LNCaP clone FGC (cell line): Measurements from ENCODE around the gene FUT7.

Experiments used
- DNase-seq: peaks from one replicate; pipeline ENCODE4 v3.0.0-alpha.2; 2011; ENCODE audit warnings: low read depth
- H3K4me3 ChIP-seq: 2 replicates; pipeline ENCODE4 v1.5.1; 2011; ENCODE audit warnings: mild to moderate bottlenecking, low read depth, low read length, control low read depth
- TF ChIP-seq, protein P1 (sequence below): IDR thresholded peaks from 2 replicates; pipeline ENCODE4 v1.5.1; 2012; ENCODE audit warnings: mild to moderate bottlenecking; ENCODE audit not compliant: control insufficient read depth, insufficient read depth; ENCODE audit errors: extremely low read depth

FUT7 gene

DNA sequence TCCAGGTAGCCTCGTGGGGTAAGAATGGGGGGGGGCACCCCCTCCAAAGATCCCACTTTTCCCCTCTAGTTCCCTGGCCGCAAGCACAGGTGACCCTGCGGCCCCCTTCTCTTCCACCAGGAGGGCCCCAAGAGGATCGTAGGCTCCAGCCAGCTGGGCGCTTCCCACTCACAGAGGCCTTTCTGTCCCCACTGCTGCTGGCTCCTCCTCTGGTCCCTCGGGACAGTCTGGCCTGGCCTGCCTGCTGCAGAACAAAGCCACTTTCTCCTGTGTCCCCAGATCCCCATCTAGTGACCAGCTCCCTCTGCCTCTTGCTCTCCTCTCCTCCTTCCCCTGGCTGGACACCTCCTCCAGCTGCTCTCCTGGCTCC is 39.0 kb upstream of the FUT7 start:
- DNase-seq: no peak
- TF ChIP-seq, protein P1, sequence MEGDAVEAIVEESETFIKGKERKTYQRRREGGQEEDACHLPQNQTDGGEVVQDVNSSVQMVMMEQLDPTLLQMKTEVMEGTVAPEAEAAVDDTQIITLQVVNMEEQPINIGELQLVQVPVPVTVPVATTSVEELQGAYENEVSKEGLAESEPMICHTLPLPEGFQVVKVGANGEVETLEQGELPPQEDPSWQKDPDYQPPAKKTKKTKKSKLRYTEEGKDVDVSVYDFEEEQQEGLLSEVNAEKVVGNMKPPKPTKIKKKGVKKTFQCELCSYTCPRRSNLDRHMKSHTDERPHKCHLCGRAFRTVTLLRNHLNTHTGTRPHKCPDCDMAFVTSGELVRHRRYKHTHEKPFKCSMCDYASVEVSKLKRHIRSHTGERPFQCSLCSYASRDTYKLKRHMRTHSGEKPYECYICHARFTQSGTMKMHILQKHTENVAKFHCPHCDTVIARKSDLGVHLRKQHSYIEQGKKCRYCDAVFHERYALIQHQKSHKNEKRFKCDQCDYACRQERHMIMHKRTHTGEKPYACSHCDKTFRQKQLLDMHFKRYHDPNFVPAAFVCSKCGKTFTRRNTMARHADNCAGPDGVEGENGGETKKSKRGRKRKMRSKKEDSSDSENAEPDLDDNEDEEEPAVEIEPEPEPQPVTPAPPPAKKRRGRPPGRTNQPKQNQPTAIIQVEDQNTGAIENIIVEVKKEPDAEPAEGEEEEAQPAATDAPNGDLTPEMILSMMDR: no peak
- H3K4me3 ChIP-seq: peak overlapping the region; percentile 64

DNA sequence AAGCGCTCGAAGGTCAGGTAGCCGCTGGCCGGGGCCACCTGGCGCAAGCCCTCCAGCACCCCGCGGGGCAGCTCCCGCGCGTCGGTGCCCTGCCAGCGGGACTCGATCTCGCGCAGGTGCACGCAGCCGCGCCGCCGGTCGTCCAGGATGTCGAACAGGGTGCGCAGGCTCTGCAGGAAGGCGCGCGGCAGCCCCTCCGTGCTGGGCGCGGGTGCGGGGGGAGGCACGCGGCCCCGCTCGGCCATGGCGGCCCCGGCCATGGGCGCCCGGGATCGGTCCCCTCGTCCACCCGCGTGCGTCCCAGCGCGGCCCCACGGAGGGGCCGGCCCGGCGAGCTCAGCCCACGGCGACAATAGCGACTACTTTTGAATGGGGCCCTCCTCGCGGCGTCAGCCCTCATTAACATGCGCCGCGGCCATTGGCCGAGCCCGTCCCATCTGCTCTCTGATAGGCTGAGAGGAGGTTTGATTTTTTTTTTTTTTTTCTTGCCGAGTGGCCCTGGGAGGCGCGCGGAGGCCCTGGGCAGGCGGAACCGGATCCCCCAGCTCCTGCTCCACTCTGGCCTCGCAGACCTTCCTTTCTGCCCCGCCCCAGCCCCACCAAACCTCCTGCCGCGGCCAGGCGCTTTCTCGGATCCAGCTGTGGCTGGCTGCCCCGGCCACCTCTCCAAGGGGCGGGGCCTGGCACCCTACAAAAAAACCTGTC is 38.5 kb upstream of the FUT7 start, which contains the start of gene SAPCD2:
Gene SAPCD2, minus strand, starts transcription at position 357 of the 705 bp plus-strand sequence. Its CDS starts 97 bp downstream, at position 260.
- TF ChIP-seq, protein P1: no peak
- DNase-seq: peak; percentile 89
- H3K4me3 ChIP-seq: peak within 1 kb of the TSS; percentile 64

DNA sequence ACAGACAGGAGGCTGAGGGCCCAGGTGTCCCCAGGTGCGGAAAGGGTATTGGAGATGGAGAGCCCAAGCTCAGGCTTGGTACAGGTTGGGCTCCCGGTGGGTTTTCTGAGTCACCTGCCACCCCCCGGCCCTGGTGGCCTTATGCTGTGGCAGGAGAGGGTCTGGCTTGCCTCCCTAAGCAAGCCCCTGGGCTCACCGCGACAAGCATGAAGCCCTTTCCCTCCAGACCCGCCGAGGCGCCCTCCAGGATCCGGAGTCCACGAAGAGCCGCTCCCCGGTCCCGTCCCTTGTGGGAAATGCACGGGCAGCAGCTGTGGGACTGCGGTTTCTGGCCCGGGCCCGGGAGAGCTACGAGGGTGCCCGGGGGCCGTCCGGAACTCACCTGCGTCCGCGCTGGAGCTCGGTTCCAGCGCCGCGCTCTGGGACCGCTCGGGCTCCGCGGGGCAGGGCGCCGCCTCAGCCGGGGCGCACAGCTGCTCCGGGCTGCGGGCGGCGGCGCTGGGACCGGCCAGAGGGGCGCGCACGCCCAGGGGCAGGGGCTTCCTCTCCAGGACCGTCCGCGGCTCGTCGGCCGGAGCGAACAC is 37.7 kb upstream of the FUT7 start:
- TF ChIP-seq, protein P1: no peak
- H3K4me3 ChIP-seq: peak overlapping the region; percentile 64
- DNase-seq: no peak

DNA sequence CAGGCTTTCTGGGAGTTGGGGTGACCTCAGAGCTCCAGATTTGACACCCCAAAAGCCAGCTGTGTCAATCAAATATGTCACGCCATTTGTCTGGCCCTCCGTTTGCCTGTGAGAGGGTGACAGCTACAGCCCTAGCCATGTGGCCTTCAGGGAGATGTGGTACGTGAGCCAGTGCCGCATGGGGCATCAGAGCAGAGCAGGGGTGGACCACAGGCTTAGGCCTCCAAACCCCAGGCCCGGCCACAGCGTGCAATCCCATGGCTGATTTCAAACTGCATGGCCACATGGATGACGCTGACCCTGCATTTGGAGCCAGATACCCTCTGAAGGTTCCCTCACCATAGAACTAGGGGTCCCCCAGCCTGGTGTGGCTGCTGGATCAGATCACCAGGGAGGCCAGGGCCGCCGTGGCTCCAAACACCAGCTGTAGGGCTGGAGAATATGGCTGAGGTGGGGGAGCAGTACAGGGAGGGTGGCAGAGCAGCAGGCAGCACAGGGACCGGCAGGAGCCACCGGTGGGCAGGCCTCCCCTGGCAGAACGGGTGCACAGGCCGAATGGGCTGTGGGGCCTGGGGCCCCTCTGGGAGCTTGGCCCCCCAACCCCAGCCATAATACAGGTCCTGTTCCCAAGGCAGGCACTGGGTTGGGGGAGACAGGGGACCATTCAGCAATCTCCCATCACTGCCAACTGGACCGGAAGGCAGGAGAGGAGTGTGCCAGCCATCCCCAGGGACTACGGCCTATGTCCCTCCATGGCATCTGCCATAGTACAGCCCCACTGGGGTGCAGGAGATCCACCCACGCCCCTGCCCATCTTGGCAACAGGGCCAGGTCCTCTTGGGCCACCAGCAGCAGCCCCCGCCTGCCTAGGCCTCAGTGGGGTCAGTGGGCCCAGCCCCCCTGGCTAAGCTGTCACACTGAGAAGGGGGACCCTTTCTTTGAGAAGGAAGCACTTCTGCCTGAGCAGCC is 36.9 kb upstream of the FUT7 start:
- no peak for DNase-seq
- peak overlapping the region; percentile 64 for H3K4me3 ChIP-seq
- TF ChIP-seq, protein P1: no peak

DNA sequence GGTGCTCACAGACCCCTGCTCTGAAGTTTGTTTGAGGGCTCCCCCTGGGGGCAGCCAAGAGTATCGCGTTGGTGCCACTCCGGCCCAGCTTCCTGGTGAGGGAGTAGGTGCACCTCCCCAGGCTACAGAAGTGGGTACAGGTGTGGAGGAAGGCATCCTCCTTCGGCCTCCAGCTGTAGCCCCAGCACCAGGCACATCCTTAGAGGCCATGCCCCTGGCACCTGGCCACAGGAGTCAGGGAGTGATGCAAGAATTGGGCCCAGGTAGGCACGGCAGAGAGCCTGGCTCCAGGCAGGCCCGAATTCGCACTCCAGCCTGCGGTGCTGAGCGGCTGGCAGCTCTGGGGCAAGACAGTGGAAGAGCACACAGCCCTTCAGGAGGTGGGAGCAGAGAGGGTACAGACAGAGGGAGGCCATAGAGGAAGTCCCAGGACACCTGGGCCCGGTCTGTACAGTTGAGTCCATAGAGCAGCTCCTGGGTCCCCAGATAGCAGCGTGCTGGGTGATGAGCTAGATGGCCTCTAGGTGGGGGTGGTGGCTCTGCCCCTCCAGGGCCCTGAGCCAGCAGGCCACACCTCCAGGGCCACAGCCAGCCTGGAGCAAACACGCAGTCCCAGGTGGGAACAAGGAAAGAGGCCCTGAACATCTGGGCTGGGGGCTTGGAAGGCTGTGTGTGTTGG is 36.1 kb upstream of the FUT7 start:
- DNase-seq: peak; percentile 72
- TF ChIP-seq, protein P1: peak; percentile 71
- H3K4me3 ChIP-seq: peak overlapping the region; percentile 64

DNA sequence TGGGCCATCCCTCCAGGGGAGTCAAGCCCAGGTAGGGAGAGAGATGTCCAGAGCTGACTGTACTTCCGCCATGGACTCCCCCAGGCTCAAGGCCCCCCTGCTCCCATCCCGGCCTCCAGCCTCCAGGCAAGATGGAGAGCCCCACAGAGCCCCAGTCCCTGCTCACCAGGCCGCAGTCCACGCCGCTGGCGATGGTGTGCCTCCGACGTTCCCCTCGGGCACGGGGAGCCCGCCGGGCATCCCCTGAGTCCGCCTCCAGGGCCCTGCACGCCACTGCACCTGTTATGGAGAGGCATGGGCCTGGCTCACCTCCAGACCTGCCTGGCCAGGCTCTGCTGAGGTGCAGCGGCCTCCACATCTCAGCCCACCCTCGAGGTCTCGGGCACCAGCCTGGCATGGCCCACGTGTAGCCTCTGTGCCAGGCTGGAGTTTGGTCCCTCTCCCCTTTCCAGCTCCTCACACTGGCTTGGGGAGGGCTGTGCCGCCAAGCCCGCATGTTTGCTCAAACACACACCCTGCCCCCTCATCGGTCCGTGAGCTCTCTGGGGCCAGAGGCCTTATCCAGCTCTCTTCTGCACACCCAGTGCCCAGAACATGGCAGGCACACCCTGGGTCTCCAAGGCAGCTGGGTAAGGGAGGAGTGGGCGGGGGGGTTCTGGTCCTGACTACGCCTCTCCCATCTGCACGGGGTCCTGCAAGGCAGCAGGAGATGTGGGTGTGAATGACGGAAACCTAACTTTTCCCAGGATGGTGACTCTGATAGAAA is 34.4 kb upstream of the FUT7 start:
- TF ChIP-seq, protein P1: no peak
- H3K4me3 ChIP-seq: no peak overlapping the region

More for the DNA sequence above, 34.4 kb upstream of the FUT7 start:
- no peak for DNase-seq
